Mucosa of descending colon (tissue), 3 donors: ENCODE results near the gene ERBB2. TPM values are rescaled to one million over a fixed set of nuclear protein-coding genes. Genes with fewer than 3 reads are reported as not detected.

Experiments used
- ATAC-seq: fragments of 200-7000 bp; cut with Tn5 transposase; one replicate; pipeline ENCODE4 v1.9.1; 2020; ENCODE audit warnings: mild to moderate bottlenecking, moderate library complexity
- DNase-seq, 3 donors: peaks; one replicate each; pipeline ENCODE4 v3.0.0-alpha.2; 2020
- H3K36me3 ChIP-seq: fragments of 200-600 bp; one replicate; pipeline ENCODE4 v1.8.0; 2021; ENCODE audit warnings: low read depth, mild to moderate bottlenecking
- H3K4me1 ChIP-seq: fragments of 200-600 bp; one replicate; pipeline ENCODE4 v1.8.0; 2021; ENCODE audit warnings: low read depth, mild to moderate bottlenecking
- H3K4me3 ChIP-seq: fragments of 200-600 bp; one replicate; pipeline ENCODE4 v1.8.0; 2021; ENCODE audit warnings: mild to moderate bottlenecking
- H3K9me3 ChIP-seq: fragments of 200-600 bp; one replicate; pipeline ENCODE4 v1.8.0; 2021; ENCODE audit warnings: mild to moderate bottlenecking
- intact Hi-C, 2 donors: fragments of 100-400 bp; cut with DNase I in 1 of 2; cut with micrococcal nuclease in 1 of 2; formaldehyde crosslinking; loops; one replicate each; pipeline versions ENCODE4 v1.11.0 to v1.11.1; 2022; cut with DNase I, micrococcal nuclease
- total RNA-seq, 3 donors: library from RNA; stranded (reverse); fragmentation: NEBNext Ultra II Directional in 2 of 3; extraction: Animal tissue kit (Norgen Biotek cat#: 25700) in 2 of 3; gene quantifications; one replicate each; pipeline versions ENCODE4 v1.2.1 to v1.2.4, GENCODE V29; 2021 to 2023
- TF ChIP-seq, protein P1 (sequence below): fragments of 200-600 bp; IDR thresholded peaks from one replicate; pipeline ENCODE4 v1.8.0; 2022; ENCODE audit warnings: antibody characterized with exemption, mild to moderate bottlenecking
- donor health status: DM: no; HTN: no; CAD: no; lungs with moderate emphysema.
- donor health status: DM: no; HTN: no; CAD: no.
- donor health status: DM: no; HTN: yes; CAD: no.

ERBB2 gene
- total RNA-seq, 3 donors from 2014 or later, result 104 to 284 (median 161) TPM

DNA sequence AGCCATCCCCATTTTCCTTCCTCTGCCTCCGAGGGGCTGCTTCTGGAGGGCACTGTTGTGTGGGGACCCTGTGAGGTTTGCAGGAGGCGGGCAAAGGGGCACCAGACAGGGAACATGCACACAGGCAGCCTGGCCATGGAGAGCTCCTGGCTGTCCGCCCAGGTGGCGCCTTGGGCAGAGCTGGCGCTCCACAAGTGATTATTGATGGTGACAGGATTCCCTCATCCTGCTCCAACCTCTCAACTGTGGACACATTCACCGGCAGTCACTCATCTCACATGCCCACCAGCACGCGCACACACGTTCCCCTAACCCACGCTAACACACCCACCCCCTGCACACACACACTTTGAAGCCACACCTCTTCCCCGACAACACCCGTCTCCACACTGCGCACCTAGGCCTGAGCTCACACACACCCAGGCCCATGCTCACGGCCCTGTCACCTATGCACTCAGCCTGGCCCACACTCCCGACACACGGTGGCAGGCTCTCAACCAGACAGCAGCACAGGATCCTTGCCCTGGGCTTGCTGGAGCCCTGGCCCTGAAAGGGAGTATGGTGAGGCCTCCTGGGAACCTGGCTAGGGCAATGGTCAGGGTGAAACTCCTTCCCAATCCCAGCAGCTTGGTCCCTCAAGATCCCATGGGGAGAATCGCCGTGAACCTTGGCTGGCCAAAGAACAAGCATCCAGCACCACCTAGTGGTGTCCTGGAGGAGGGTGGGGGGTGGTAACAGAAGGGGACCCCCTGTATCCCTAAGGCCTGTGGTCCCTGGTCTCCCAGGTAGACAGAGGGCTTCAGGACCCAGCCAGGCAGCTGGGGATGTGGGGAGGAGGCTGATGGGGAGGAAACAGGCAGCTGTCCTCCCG is 28.0 kb upstream of the ERBB2 start:
- DNase-seq (peak; percentile 68 to 78 (median 72)), ATAC-seq (peak; percentile 58)
- TF ChIP-seq, protein P1, sequence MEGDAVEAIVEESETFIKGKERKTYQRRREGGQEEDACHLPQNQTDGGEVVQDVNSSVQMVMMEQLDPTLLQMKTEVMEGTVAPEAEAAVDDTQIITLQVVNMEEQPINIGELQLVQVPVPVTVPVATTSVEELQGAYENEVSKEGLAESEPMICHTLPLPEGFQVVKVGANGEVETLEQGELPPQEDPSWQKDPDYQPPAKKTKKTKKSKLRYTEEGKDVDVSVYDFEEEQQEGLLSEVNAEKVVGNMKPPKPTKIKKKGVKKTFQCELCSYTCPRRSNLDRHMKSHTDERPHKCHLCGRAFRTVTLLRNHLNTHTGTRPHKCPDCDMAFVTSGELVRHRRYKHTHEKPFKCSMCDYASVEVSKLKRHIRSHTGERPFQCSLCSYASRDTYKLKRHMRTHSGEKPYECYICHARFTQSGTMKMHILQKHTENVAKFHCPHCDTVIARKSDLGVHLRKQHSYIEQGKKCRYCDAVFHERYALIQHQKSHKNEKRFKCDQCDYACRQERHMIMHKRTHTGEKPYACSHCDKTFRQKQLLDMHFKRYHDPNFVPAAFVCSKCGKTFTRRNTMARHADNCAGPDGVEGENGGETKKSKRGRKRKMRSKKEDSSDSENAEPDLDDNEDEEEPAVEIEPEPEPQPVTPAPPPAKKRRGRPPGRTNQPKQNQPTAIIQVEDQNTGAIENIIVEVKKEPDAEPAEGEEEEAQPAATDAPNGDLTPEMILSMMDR, result no peak
- H3K4me3 ChIP-seq, result no peak overlapping the region
- peaks cover 42% of the 10 kb centered on the region for H3K4me1 ChIP-seq
- H3K9me3 ChIP-seq, result no peaks in the 10 kb centered on the region
- H3K36me3 ChIP-seq, result no peaks in the 10 kb centered on the region
- intact Hi-C loops, result no loop called here

DNA sequence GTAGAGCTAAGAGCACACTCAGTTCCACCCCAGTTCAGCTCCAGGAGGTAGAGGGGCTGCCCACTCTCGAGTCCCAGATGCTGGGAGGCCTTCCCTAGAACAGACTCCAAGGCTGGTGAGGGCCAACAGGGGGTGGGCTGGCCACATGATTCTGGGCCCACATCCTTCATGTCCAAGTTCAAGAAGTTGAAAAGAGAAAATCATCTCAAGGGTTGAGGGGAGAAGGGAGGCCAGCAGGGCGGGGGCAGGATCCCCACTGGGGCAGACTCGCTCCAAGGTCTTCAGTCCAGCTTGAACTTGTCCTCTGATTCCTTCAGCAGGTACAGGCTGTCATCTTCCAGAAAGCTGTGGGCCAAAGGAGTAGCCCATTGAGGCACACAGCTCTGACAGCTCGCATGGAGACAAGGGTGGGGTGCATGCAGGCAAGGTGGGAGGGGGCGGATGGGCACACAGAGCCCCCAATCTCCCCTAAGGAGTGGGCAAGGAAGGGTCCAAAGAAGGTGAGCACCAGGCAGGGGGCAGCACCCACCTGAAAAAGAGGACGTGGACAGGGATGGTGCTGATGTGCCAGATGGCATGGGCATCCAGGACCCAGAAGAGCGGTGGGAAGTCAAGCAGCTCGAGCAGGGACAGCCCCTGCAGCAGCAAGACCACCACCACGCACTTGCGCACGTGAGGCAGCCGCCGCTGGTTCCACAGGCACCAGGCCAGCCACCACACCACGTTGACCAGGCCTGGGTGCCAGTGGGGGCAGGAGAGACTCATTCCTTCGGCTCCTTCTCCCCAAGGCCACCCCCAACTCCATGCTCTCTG is 27.1 kb upstream of the ERBB2 start:
- TF ChIP-seq, protein P1, result no peak
- H3K9me3 ChIP-seq, result no peaks in the 10 kb centered on the region
- DNase-seq, result peak; percentile 13 to 44 (median 31)
- no peaks in the 10 kb centered on the region for H3K36me3 ChIP-seq
- H3K4me3 ChIP-seq, result no peak overlapping the region
- intact Hi-C loops, result no loop called here
- H3K4me1 ChIP-seq, result peaks cover 37% of the 10 kb centered on the region
- ATAC-seq, result no peak

DNA sequence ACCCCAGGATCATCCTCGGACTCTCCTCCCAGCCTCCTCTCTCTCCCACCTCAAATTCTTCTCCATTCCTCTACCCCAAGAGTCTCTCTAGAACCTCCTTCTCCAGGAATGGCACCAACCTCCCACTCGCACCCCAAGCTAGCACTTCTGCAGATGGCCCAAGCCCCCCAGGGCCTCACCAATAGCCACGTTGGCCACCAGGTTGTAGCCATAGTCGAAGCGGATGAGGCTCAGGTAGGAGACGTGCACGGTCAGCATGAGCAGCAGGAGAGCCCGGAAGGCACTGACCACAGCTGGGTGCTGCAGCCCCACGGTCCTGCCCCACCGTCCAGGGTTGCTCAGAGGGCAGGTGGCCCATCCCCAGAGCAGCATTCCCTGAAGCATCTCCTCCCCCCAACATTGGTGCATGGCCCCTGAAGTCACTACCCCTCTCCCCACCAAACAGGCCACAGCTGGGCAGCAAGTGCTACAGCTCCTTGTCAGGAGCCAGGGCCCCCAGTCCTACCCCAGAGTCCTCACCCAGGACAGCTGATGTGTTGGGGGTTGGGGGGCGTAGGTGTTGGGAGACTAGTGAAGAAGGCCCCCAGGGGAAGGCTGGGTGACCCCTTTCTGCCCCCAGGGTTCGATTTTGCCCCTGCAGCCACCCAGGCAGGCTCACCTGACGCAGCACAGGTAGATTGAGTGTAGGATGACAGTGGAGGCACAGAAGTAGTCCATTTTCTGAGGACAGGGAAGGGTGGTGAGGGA is 26.4 kb upstream of the ERBB2 start:
- Histone ChIP-seq H3K36me3 (no peaks in the 10 kb centered on the region), H3K4me1 (peaks cover 35% of the 10 kb centered on the region), H3K4me3 (no peak overlapping the region), H3K9me3 (no peaks in the 10 kb centered on the region)
- DNase-seq (peak in 1 of 3 donors; percentile 27), ATAC-seq (no peak)
- TF ChIP-seq, protein P1, result no peak
- intact Hi-C loops, result no loop called here

DNA sequence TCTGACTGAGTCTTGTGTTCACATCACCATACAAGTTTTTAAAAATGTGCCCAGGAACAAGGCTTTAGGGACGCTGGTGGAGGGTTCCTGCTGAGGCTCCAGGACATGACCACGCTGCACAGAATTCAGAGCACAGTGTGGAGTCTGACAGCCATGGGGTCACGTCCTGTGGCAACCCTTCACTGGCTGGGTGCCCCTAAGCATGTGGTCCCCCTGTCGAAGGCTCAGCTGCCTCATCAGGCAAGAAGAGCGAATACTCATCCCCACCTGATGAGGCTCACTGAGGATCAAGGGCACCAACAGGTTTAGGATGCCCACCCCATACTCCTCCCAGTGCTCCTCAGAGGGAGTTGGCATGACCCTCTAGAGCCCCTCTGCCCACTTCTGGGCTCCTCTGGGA is 25.7 kb upstream of the ERBB2 start:
- intact Hi-C loops, result no loop called here
- DNase-seq, result peak in 1 of 3 donors; percentile 30
- ATAC-seq, result no peak
- Histone ChIP-seq H3K9me3 (no peaks in the 10 kb centered on the region), H3K4me1 (peaks cover 39% of the 10 kb centered on the region), H3K4me3 (no peak overlapping the region), H3K36me3 (no peaks in the 10 kb centered on the region)
- TF ChIP-seq, protein P1, result no peak

DNA sequence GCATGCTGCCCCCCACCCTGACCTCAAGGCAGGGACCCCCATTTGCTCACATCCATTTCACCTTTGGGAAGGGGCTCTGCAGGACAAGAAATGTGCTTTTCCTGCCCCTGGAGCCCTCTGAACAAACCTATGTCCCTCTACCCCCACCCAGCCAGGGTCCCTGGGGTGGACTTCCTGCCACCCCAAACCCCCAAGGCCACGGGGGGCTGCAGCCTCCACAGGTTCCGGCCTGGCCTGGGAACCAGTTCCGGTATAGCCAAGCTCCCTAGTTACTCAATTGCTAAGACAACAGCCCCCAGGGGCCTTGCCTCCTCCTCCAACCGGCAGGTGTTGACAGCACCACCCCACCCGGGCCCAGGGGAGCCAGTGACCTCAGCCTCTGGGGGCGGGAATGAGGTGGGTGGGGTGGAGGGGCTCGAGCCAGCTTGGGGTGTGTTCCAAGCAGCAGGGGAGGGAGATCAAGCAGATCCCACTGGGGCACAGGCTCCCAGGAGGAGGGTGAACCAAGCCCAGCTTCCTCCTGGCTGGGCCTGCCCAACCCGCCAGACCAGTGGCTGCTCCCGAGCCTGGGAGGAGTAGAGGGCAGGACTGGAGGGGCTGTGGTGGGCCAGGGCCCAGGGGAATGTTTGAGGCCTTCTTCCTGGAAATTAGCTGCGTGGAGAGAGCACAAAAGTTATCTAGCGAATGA is 25.0 kb upstream of the ERBB2 start:
- Histone ChIP-seq H3K9me3 (no peaks in the 10 kb centered on the region), H3K4me1 (peaks cover 45% of the 10 kb centered on the region), H3K4me3 (no peak overlapping the region), H3K36me3 (no peaks in the 10 kb centered on the region)
- intact Hi-C loops, result no loop called here
- DNase-seq, result peak; percentile 71 to 84 (median 75)
- TF ChIP-seq, protein P1, result no peak
- ATAC-seq, result peak; percentile 63
